ENCODE results near the gene KTN1.

The KTN1 gene

GRCh38 chr14:55684956-55685584, 105.1 kb downstream of the KTN1 start:
- FAIRE-seq = no peak

- no peak for FAIRE-seq
These were observed 106.7 kb downstream of the KTN1 start for GRCh38 chr14:55686713-55687112.

- FAIRE-seq = no peak
These were observed 108.6 kb downstream of the KTN1 start for GRCh38 chr14:55688566-55688965.

- FAIRE-seq = no peak
These were observed 110.2 kb downstream of the KTN1 start for GRCh38 chr14:55689981-55690871.

GRCh38 chr14:55691659-55692058, 111.7 kb downstream of the KTN1 start:
- FAIRE-seq = no peak

GRCh38 chr14:55693904-55694303, 113.9 kb downstream of the KTN1 start:
- no peak for FAIRE-seq

GRCh38 chr14:55697414-55697861, 117.4 kb downstream of the KTN1 start:
- FAIRE-seq = no peak

- no peak for FAIRE-seq
These were observed 118.0 kb downstream of the KTN1 start for GRCh38 chr14:55698051-55698450.

- FAIRE-seq = no peak
These were observed 119.4 kb downstream of the KTN1 start for GRCh38 chr14:55699131-55700057.

- FAIRE-seq = no peak
These were observed 121.6 kb downstream of the KTN1 start for GRCh38 chr14:55701638-55702037.

GRCh38 chr14:55702511-55702910, 122.5 kb downstream of the KTN1 start:
- FAIRE-seq = no peak

GRCh38 chr14:55704654-55705053, 124.6 kb downstream of the KTN1 start:
- no peak for FAIRE-seq

GRCh38 chr14:55705651-55706364, 125.8 kb downstream of the KTN1 start:
- FAIRE-seq = no peak

GRCh38 chr14:55706365-55706684, 126.3 kb downstream of the KTN1 start:
- no peak for FAIRE-seq

GRCh38 chr14:55706893-55707292, 126.9 kb downstream of the KTN1 start:
- FAIRE-seq = no peak

- peak; percentile 84 for FAIRE-seq
These were observed 127.4 kb downstream of the KTN1 start for GRCh38 chr14:55707365-55707804.

GRCh38 chr14:55710506-55711041, 130.6 kb downstream of the KTN1 start:
- FAIRE-seq = no peak

GRCh38 chr14:55711175-55711811, 131.3 kb downstream of the KTN1 start:
- FAIRE-seq = no peak

- FAIRE-seq = no peak
These were observed 132.5 kb downstream of the KTN1 start for GRCh38 chr14:55712491-55712890.

GRCh38 chr14:55713486-55713885, 133.5 kb downstream of the KTN1 start:
- no peak for FAIRE-seq

- FAIRE-seq = no peak
These were observed 135.9 kb downstream of the KTN1 start for GRCh38 chr14:55715889-55716288.

- FAIRE-seq = no peak
These were observed 137.6 kb downstream of the KTN1 start for GRCh38 chr14:55717621-55718020.

Data from endometrium (tissue), 2 donors.